DMS153 treated with DMSO at 0.1 percent for 48 hours (cell line): ENCODE results near the gene ACOT7.
A peak's percentile ranks its signal among the peaks of the same experiment; 100 is the strongest.

Experiments
- DNase-seq: peaks from one replicate; lab custom pipeline; 2025; ENCODE audit not compliant: unreplicated experiment; lab: John Stamatoyannopoulos, UW

The ACOT7 gene

GRCh38 chr1:6256645-6257044 lies 136.9 kb downstream of the ACOT7 start:
- DNase-seq = no peak

GRCh38 chr1:6254691-6255090 lies 138.9 kb downstream of the ACOT7 start:
- no peak for DNase-seq

GRCh38 chr1:6253380-6253779 lies 140.2 kb downstream of the ACOT7 start:
- DNase-seq = no peak

- no peak for DNase-seq
Measured at GRCh38 chr1:6252374-6252710, 141.2 kb downstream of the ACOT7 start.

GRCh38 chr1:6251681-6252373 lies 141.7 kb downstream of the ACOT7 start:
- no peak for DNase-seq

GRCh38 chr1:6251233-6251632 lies 142.3 kb downstream of the ACOT7 start:
- no peak for DNase-seq

- DNase-seq = no peak
Measured at GRCh38 chr1:6249739-6250689, 143.6 kb downstream of the ACOT7 start.

GRCh38 chr1:6248932-6249738 lies 144.4 kb downstream of the ACOT7 start:
- no peak for DNase-seq

GRCh38 chr1:6248161-6248776 lies 145.3 kb downstream of the ACOT7 start:
- no peak for DNase-seq

GRCh38 chr1:6247651-6248050 lies 145.9 kb downstream of the ACOT7 start:
- no peak for DNase-seq

- DNase-seq = peak; percentile 84
Measured at GRCh38 chr1:6246497-6247467, 146.8 kb downstream of the ACOT7 start.

GRCh38 chr1:6245869-6246496 lies 147.6 kb downstream of the ACOT7 start:
- no peak for DNase-seq

- peak; percentile 53 for DNase-seq
Measured at GRCh38 chr1:6245086-6245868, 148.3 kb downstream of the ACOT7 start.

- DNase-seq = no peak
Measured at GRCh38 chr1:6244401-6245049, 149.0 kb downstream of the ACOT7 start.

- no peak for DNase-seq
Measured at GRCh38 chr1:6243993-6244392, 149.6 kb downstream of the ACOT7 start, which contains the start of gene HES3. Gene HES3 (plus strand): TSS chr1:6244179. CDS start chr1:6244366, 187 bp downstream.

GRCh38 chr1:6243053-6243834 lies 150.3 kb downstream of the ACOT7 start:
- no peak for DNase-seq
